ENCODE measurements around the gene CYTH4.

The CYTH4 gene

GRCh38 chr22:37331856-37332536 lies 49.7 kb downstream of the CYTH4 start:
- no peak for DNase-seq

- DNase-seq = no peak
Measured at GRCh38 chr22:37333724-37334460, 51.6 kb downstream of the CYTH4 start.

- no peak for DNase-seq
Measured at GRCh38 chr22:37334461-37334858, 52.2 kb downstream of the CYTH4 start.

GRCh38 chr22:37334859-37335805 lies 52.8 kb downstream of the CYTH4 start:
- no peak for DNase-seq

- no peak for DNase-seq
Measured at GRCh38 chr22:37335806-37336199, 53.5 kb downstream of the CYTH4 start.

GRCh38 chr22:37336579-37336978 lies 54.3 kb downstream of the CYTH4 start:
- DNase-seq = no peak

- DNase-seq = no peak
Measured at GRCh38 chr22:37337204-37337943, 55.1 kb downstream of the CYTH4 start.

- no peak for DNase-seq
Measured at GRCh38 chr22:37338539-37339246, 56.4 kb downstream of the CYTH4 start.

- DNase-seq = peak; percentile 56
Measured at GRCh38 chr22:37340331-37341262, 58.3 kb downstream of the CYTH4 start.

- DNase-seq = no peak
Measured at GRCh38 chr22:37342065-37342464, 59.8 kb downstream of the CYTH4 start.

GRCh38 chr22:37343348-37343747 lies 61.0 kb downstream of the CYTH4 start:
- DNase-seq = no peak

GRCh38 chr22:37343863-37344734 lies 61.8 kb downstream of the CYTH4 start:
- DNase-seq = no peak

GRCh38 chr22:37344735-37345449 lies 62.6 kb downstream of the CYTH4 start:
- no peak for DNase-seq

- no peak for DNase-seq
Measured at GRCh38 chr22:37345863-37346504, 63.7 kb downstream of the CYTH4 start.

- no peak for DNase-seq
Measured at GRCh38 chr22:37346505-37346895, 64.2 kb downstream of the CYTH4 start.

- no peak for DNase-seq
Measured at GRCh38 chr22:37349043-37349814, 66.9 kb downstream of the CYTH4 start.

- no peak for DNase-seq
Measured at GRCh38 chr22:37351232-37351631, 68.9 kb downstream of the CYTH4 start.

- no peak for DNase-seq
Measured at GRCh38 chr22:37352481-37352880, 70.2 kb downstream of the CYTH4 start.

Data from NCI-H146 (cell line).